ENCODE measurements around the gene ACTA1. TPM values are rescaled to one million over a fixed set of nuclear protein-coding genes. Genes with fewer than 3 reads are reported as not detected.
A peak's percentile ranks its signal among the peaks of the same experiment; 100 is the strongest.

The ACTA1 gene
- total and polyA plus RNA-seq, 2 of the 13 experiments (the other 11 are each of a cell fraction or from before 2014, with no cell fraction given): 1.4 to 5.2 TPM

GRCh38 chr1:229452956-229453801 lies 19.3 kb upstream of the ACTA1 start (continued):
- no peak for TF ChIP-seq FUBP1 (CRISPR knock-in tag; IDR thresholded peaks at IDR 0.05; ENCODE audit: borderline replicate concordance)
- TF ChIP-seq HMGA1 (CRISPR knock-in tag; conservative IDR thresholded peaks at IDR 0.05): no peak
- no peak for TF ChIP-seq MXD4 (CRISPR knock-in tag; IDR thresholded peaks at IDR 0.05)
- TF ChIP-seq ZNF782 (CRISPR knock-in tag; IDR thresholded peaks at IDR 0.05; ENCODE audit: borderline replicate concordance): no peak
- no peak for TF ChIP-seq HNRNPK (IDR thresholded peaks at IDR 0.05; ENCODE audit: low read depth, low read length, poor library complexity, severe bottlenecking)
- no peak for TF ChIP-seq TEAD2 (CRISPR knock-in tag; IDR thresholded peaks at IDR 0.05)
- TF ChIP-seq TRAFD1 (CRISPR knock-in tag; IDR thresholded peaks at IDR 0.05; ENCODE audit: borderline replicate concordance): no peak
- no peak for TF ChIP-seq CSRNP1 (CRISPR knock-in tag; IDR thresholded peaks at IDR 0.05)
- no peak for TF ChIP-seq EHMT2 (IDR thresholded peaks at IDR 0.05; ENCODE audit: borderline replicate concordance, low read depth, low read length)
- TF ChIP-seq MAFK (conservative IDR thresholded peaks at IDR 0.05 in 1 of 2, IDR thresholded peaks at IDR 0.05 in 1 of 2; ENCODE audit: low read length in 2 of 2): peak in 1 of 2 experiments; percentile 32; a peak in 1 of 4 replicates
- no peak for TF ChIP-seq ELF3 (CRISPR knock-in tag; IDR thresholded peaks at IDR 0.05)
- no peak for TF ChIP-seq ZNF564 (CRISPR knock-in tag; IDR thresholded peaks at IDR 0.05)
- peak; percentile 66 for TF ChIP-seq STAG1 (CRISPR knock-in tag; IDR thresholded peaks at IDR 0.05)
- no peak for TF ChIP-seq ZNF10 (CRISPR knock-in tag; IDR thresholded peaks at IDR 0.05; ENCODE audit: borderline replicate concordance, low read depth)
- no peak for TF ChIP-seq NFRKB (IDR thresholded peaks at IDR 0.05)
- TF ChIP-seq GATAD1 (CRISPR knock-in tag; IDR thresholded peaks at IDR 0.05): no peak
- no peak for TF ChIP-seq JUNB (CRISPR knock-in tag; IDR thresholded peaks at IDR 0.05; ENCODE audit: borderline replicate concordance)
- no peak for TF ChIP-seq ZNF703 (CRISPR knock-in tag; IDR thresholded peaks at IDR 0.05; ENCODE audit: borderline replicate concordance)
- no peak for TF ChIP-seq ZSCAN31 (CRISPR knock-in tag; IDR thresholded peaks at IDR 0.05; ENCODE audit: low read depth)
- peak; percentile 45; the same call in 1 of the 2 replicates for TF ChIP-seq ZNF121 (CRISPR knock-in tag; IDR thresholded peaks at IDR 0.05)
- no peak for TF ChIP-seq ZNF552 (CRISPR knock-in tag; IDR thresholded peaks at IDR 0.05; ENCODE audit: borderline replicate concordance)
- no peak for TF ChIP-seq ZFYVE20 (CRISPR knock-in tag; IDR thresholded peaks at IDR 0.05; ENCODE audit: borderline replicate concordance, low read depth)
- no peak for TF ChIP-seq MTA1 (CRISPR knock-in tag; IDR thresholded peaks at IDR 0.05; ENCODE audit: borderline replicate concordance)
- no peak for TF ChIP-seq FIP1L1 (IDR thresholded peaks at IDR 0.05; ENCODE audit: borderline replicate concordance, insufficient read depth, low read depth, low read length)
- TF ChIP-seq TAF15 (IDR thresholded peaks at IDR 0.05; ENCODE audit: low read depth, low read length, poor library complexity, severe bottlenecking): no peak
